ENCODE measurements around the gene PCYT1A. TPM values are rescaled to one million over a fixed set of nuclear protein-coding genes. Genes with fewer than 3 reads are reported as not detected.
"Not testable (repeated sequence)": the region's sequence is repeated elsewhere in the genome, so short reads cannot be mapped to it uniquely, and the experiment has no call there.

The PCYT1A gene
- total RNA-seq, 2 experiments from 2014 or later = 27.4 to 28.4 TPM

DNA sequence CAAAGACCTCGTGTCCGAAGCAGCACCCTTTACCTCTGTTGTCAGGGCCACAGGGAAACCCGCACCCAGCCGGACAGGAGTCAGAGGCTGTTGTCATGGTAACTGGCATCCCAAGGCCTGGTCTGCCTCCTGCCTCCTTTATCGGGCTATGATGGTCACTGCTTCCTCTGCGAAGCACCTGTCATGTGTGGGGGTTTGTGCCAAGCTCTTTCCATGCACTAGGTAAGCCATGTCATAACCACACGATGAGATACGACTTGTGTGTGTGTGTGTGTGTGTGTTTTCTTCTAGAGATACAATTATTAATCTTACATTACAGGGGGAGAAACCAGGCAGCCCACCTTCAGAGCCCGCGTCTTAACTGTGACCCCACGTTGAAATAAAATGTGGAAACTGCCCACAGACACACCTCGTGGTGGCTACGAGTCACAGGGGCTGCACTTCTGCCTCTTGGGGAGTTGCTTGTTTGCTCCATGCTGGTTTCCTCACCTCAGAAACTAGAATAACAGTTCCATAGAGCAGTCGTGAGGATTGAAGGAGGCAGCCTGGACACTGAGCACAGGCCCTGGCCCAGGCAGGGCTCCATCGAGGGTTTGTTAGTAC is 94.3 kb downstream of the PCYT1A start:
- Mint-ChIP-seq H3K27ac (peak overlapping the region; percentile 92), H3K36me3 (ENCODE audit: low read depth) (no peaks in the 10 kb centered on the region), H3K9me3 (no peaks in the 10 kb centered on the region), H3K27me3 (ENCODE audit: low read depth) (no peaks in the 10 kb centered on the region), H3K4me1 (ENCODE audit: low read depth) (peaks cover 37% of the 10 kb centered on the region), H3K4me3 (no peak overlapping the region)
- DNase-seq = no peak
- CTCF ChIA-PET = interaction anchor here (1.1 to 12.2 kb wide), 2 partner anchors 13 to 118 kb away, joined by 3 to 186 read pairs; no protein-coding TSS in a partner anchor
- intact Hi-C loops (cut with micrococcal nuclease) = loop anchor here (2.0 kb wide), 1 partner anchor 110 kb away; the partner anchor contains the start of gene TFRC

DNA sequence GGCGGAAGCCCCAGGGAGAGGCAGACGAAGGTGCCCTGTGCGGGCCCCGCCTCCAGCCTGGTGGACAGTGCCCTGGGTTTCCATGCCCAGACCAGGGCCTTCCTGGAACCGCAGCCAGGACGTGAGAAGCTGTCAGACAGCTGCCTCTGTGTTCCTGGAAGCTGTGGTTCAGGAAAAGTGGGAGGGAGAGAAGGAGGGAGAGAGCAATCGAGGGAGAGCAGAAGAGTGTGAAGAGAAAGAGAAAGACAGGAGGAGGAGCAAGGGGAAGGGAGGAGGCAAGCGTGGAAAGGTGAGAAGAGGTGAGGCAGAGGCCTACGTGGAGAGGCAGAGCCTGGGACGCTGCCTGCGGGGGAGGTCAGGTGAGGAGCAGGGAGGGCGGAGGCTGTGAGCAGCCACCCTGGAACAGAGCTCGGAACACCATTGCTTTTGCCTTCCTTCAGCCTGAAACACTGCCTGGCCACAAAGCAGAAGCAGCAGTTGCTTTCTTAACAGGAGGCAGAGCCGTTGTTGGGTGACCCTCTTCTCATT is 94.9 kb downstream of the PCYT1A start:
- intact Hi-C loops (cut with micrococcal nuclease) = loop anchor here (1.0 to 2.0 kb wide), 4 partner anchors 13 to 119 kb away; partner anchors contain the start of gene TFRC
- Mint-ChIP-seq H3K4me3 (peak overlapping the region; percentile 55), H3K4me1 (ENCODE audit: low read depth) (peaks cover 37% of the 10 kb centered on the region), H3K9me3 (no peaks in the 10 kb centered on the region), H3K36me3 (ENCODE audit: low read depth) (no peaks in the 10 kb centered on the region), H3K27me3 (ENCODE audit: low read depth) (no peaks in the 10 kb centered on the region), H3K27ac (peak overlapping the region; percentile 92)
- CTCF ChIA-PET = interaction anchor here (1.1 to 12.2 kb wide), 2 partner anchors 13 to 117 kb away, joined by 3 to 186 read pairs; no protein-coding TSS in a partner anchor
- DNase-seq = peak; percentile 41

DNA sequence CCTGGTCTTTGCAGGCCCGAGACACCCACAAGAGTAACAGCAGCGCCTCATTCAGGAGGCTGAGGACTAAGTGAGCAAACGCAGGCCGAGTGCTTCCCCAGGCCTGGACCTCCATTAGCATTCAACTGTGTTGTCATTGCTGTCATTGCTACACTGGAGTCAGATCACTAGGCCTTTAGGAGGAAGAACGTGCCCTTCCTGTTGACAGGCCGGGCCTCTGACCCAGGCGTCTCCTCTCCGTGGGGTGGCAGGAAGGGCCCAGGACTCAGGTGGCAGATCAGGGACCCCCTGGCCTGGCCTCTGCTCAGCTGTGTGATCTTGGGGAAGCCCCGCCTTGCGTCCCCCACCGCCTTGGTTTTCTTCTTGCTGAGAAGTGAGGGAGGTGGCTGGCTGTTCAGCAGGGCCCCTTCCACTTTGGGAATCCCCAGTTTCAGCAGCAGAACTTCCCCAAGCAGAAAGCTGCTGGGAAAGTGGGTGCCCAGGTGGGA is 95.4 kb downstream of the PCYT1A start:
- Mint-ChIP-seq H3K9me3 (no peaks in the 10 kb centered on the region), H3K27ac (peak overlapping the region; percentile 92), H3K36me3 (ENCODE audit: low read depth) (no peaks in the 10 kb centered on the region), H3K27me3 (ENCODE audit: low read depth) (no peaks in the 10 kb centered on the region), H3K4me1 (ENCODE audit: low read depth) (peaks cover 38% of the 10 kb centered on the region), H3K4me3 (peak overlapping the region; percentile 55)
- DNase-seq = peak; percentile 82
- CTCF ChIA-PET = interaction anchor here (1.1 to 12.2 kb wide), 2 partner anchors 12 to 116 kb away, joined by 3 to 186 read pairs; no protein-coding TSS in a partner anchor
- intact Hi-C loops (cut with micrococcal nuclease) = loop anchor here (1.0 to 2.0 kb wide), 4 partner anchors 13 to 119 kb away; partner anchors contain the start of gene TFRC

DNA sequence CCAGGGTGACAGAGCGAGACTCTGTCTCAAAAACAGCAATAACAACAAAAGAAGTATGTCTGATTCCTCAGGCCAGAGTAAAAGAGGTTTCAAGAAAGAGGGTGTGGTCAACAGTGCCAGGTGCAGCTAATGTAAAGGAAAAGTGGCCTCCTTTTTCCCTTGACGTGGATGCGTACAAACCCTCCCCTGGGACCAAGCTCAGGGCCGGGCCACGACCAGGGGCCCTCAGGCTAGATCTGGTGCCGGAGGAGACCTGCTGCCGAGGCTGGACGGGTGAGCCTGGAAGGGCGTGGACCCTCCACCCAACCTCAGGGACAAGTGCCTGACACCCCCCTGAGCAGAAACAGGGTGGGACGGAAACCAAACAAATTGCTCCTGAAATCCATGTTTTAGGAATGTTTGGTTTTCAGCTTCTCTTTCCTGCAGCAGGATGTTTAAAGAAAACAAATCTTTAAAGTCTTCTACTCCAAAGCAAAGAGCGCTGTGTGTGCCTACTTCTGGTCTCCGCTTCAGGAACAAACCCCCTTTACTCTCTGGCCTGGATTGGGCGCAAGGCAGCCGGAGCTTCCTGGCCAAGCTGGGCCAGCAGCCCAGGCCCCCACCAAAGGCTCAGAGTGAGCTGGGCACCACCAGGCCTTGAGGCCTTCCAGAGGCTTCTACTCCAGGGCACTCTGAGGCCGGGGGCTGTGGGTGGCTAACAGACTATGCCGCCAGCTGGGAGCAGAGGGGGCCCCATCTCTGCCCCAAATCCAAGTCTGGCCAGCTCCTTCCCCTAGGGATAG is 97.8 kb downstream of the PCYT1A start:
- H3K36me3 Mint-ChIP-seq (ENCODE audit: low read depth) = no peaks in the 10 kb centered on the region
- H3K4me1 Mint-ChIP-seq (ENCODE audit: low read depth) = peaks cover 42% of the 10 kb centered on the region
- H3K27me3 Mint-ChIP-seq (ENCODE audit: low read depth) = no peaks in the 10 kb centered on the region

DNA sequence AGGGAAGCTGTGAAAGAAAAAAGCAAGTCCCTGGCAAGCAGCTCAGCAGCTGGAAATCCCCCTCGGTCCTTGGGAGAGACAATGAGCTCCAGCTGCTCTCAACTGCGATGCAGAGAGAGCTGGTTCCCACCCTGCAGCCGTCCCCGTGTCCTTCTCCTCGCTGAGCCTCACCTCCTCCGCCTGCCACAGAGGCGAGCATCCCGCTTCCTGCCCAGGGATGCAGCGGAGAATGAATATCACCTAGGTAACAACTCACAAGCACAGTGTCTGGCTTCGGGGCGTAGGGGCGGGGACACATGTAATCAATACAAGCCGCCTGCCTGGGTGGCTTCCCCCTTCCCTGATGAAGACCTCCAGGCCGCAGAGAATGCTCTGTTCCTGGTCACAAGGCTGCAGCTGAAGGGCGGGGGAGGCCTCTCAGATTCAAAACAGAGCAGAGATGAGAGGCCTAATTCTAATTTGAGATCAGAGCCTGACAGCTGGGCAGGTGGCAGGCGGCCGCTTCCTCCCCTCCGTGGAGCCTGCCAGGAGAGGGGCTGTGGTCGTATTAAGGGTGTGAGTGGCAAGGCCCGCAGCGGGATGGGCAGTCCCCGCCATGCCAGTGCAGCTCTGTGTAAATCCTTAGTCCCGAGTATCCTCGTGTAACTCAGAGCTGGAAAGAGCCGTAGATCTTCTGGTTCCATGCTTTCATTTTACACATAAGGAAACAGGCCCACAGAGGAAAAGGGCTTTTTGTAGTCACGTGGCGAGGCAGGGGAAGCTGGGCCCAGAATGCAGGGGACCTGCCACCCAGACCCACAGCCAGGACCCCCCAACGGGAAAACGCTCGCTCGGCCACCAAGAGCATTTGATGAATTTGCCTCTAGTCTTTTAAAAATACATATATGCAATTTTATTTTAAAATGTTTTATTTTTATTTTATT is 100.6 kb downstream of the PCYT1A start:
- no peak overlapping the region for H3K27ac Mint-ChIP-seq
- no peaks in the 10 kb centered on the region for H3K36me3 Mint-ChIP-seq (ENCODE audit: low read depth)
- H3K4me1 Mint-ChIP-seq (ENCODE audit: low read depth) = peaks cover 42% of the 10 kb centered on the region
- CTCF ChIA-PET = interaction anchor here (1.3 to 3.5 kb wide), 4 partner anchors 10 to 119 kb away, joined by 4 to 17 read pairs (median 8); no protein-coding TSS in a partner anchor
- no peaks in the 10 kb centered on the region for H3K27me3 Mint-ChIP-seq (ENCODE audit: low read depth)
- DNase-seq = peak; percentile 46
- no peaks in the 10 kb centered on the region for H3K9me3 Mint-ChIP-seq
- intact Hi-C loops (cut with micrococcal nuclease) = no loop called here
- H3K4me3 Mint-ChIP-seq = peak overlapping the region; percentile 24

More for the DNA sequence above, 97.8 kb downstream of the PCYT1A start:
- Mint-ChIP-seq H3K9me3 (no peaks in the 10 kb centered on the region), H3K27ac (peak overlapping the region; percentile 36), H3K4me3 (no peak overlapping the region)
- DNase-seq = no peak
- intact Hi-C loops (cut with micrococcal nuclease) = no loop called here
- CTCF ChIA-PET = interaction anchor here (0.7 to 12.2 kb wide), 2 partner anchors 114 to 333 kb away, joined by 3 to 186 read pairs; no protein-coding TSS in a partner anchor

DNA sequence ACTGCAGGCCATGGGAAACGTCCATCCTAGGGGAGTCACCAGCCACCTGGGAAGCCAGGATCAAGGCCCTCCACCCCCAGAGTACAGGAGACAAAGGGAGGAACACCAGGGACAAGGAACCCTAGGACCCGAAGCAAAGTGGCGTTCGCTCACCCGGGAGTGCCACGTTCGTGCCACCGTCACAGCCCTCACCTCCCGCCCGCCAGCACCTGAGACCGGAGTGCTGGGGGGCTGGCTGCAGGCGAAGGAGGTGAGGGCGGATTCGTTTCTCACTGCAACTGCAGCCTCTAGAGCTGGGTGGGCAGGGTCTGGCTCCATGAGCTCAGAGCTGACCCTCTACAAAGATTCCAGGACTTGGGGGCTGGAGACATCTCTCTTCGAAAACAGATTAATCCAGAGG is 102.6 kb downstream of the PCYT1A start:
- Mint-ChIP-seq H3K9me3 (no peaks in the 10 kb centered on the region), H3K27me3 (ENCODE audit: low read depth) (no peaks in the 10 kb centered on the region), H3K4me1 (ENCODE audit: low read depth) (peaks cover 48% of the 10 kb centered on the region), H3K4me3 (no peak overlapping the region), H3K36me3 (ENCODE audit: low read depth) (peaks cover 1% of the 10 kb centered on the region), H3K27ac (no peak overlapping the region)
- CTCF ChIA-PET = interaction anchor here (1.1 to 3.5 kb wide), 2 partner anchors 109 to 112 kb away, joined by 3 to 17 read pairs; no protein-coding TSS in a partner anchor
- DNase-seq = no peak
- intact Hi-C loops (cut with micrococcal nuclease) = no loop called here

DNA sequence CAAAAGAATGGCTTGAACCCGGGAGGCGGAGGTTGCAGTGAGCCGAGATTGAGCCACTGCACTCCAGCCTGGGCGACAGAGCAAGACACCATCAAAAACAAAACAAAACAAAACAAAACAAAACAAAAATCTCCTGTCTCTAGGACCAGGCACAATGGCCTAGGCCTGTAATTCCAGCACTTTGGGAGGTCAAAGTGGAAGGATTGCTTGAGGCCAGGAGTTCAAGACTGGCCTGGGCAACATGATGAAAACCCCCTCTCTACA is 103.4 kb downstream of the PCYT1A start:
- Mint-ChIP-seq H3K4me1 (ENCODE audit: low read depth) (peaks cover 56% of the 10 kb centered on the region), H3K27ac (peak overlapping the region; percentile 36)
- intact Hi-C loops (cut with micrococcal nuclease); H3K36me3 Mint-ChIP-seq (ENCODE audit: low read depth); H3K9me3 Mint-ChIP-seq; H3K4me3 Mint-ChIP-seq; H3K27me3 Mint-ChIP-seq (ENCODE audit: low read depth); DNase-seq: not testable (repeated sequence)
- CTCF ChIA-PET = interaction anchor here (1.1 kb wide), 1 partner anchor 109 kb away, joined by 3 read pairs; no protein-coding TSS in a partner anchor

DNA sequence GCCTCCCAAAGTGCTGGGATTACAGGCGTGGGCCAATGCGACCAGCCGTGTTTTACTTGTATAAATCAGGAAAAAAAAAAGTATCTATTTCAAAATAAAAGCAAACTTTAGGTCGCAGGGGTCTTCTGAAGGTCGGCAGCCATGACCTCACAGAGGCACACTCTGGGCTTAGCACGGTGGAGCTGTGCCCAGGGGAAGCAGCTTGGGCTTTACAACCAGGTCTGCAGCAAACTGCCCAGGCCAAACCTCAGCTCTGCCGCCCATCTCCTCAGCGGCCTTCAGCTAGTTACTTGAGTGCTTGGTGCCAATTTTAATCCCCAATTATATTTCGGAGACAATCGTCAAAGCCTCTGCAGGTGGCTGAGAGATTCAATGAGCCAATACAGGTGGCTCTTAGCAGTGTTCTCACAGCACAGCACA is 106.4 kb downstream of the PCYT1A start:
- no peak overlapping the region for H3K4me3 Mint-ChIP-seq
- DNase-seq = no peak
- H3K27ac Mint-ChIP-seq = peak overlapping the region; percentile 99
- H3K36me3 Mint-ChIP-seq (ENCODE audit: low read depth) = peaks cover 1% of the 10 kb centered on the region
- H3K4me1 Mint-ChIP-seq (ENCODE audit: low read depth) = peaks cover 54% of the 10 kb centered on the region
- intact Hi-C loops (cut with micrococcal nuclease) = no loop called here
- H3K9me3 Mint-ChIP-seq = no peaks in the 10 kb centered on the region
- no peaks in the 10 kb centered on the region for H3K27me3 Mint-ChIP-seq (ENCODE audit: low read depth)
- CTCF ChIA-PET = interaction anchor here (0.7 to 2.5 kb wide), 6 partner anchors 10 to 133 kb away, joined by 3 to 19 read pairs (median 4); no protein-coding TSS in a partner anchor

DNA sequence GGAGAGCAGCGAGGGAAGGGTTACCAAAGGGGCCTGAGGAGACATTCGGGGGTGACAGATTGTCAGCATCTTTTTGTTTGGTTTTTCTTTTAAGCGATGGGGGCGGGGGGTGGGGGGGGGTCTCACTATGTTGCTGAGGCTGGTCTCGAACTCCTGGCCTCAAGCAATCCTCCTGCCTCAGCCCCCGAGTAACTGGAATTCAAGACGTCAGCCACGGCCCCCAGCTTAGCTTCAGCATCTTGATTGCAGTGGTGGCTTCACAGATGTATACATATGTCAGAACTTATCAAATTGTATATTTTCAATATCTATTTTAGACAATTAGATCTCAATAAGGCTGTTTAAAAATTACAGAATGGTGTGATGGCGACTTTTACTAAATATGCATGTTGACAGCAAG is 107.2 kb downstream of the PCYT1A start:
- no peaks in the 10 kb centered on the region for H3K9me3 Mint-ChIP-seq
- H3K4me1 Mint-ChIP-seq (ENCODE audit: low read depth) = peaks cover 54% of the 10 kb centered on the region
- H3K36me3 Mint-ChIP-seq (ENCODE audit: low read depth) = peaks cover 1% of the 10 kb centered on the region
- no peak for DNase-seq
- peak overlapping the region; percentile 66 for H3K4me3 Mint-ChIP-seq
- no peaks in the 10 kb centered on the region for H3K27me3 Mint-ChIP-seq (ENCODE audit: low read depth)
- intact Hi-C loops (cut with micrococcal nuclease) = no loop called here
- CTCF ChIA-PET = interaction anchor here (1.0 to 2.4 kb wide), 9 partner anchors 11 to 134 kb away, joined by 3 to 19 read pairs (median 4); no protein-coding TSS in a partner anchor
- H3K27ac Mint-ChIP-seq = peak overlapping the region; percentile 99

Data from activated naive CD4-positive, alpha-beta T cell treated with anti-CD3 and anti-CD28 coated beads for 36 hours (primary cell).